GM19397 (cell line): ENCODE results near the gene CUL1.
A peak's percentile ranks its signal among the peaks of the same experiment; 100 is the strongest.

ENCODE experiments used
- ATAC-seq: cut with Tn5 transposase; IDR thresholded peaks from one replicate; pipeline ENCODE4 v1.9.1; 2021; ENCODE audit warnings: mild to moderate bottlenecking, moderate library complexity; ENCODE audit not compliant: unreplicated experiment

The CUL1 gene

DNA sequence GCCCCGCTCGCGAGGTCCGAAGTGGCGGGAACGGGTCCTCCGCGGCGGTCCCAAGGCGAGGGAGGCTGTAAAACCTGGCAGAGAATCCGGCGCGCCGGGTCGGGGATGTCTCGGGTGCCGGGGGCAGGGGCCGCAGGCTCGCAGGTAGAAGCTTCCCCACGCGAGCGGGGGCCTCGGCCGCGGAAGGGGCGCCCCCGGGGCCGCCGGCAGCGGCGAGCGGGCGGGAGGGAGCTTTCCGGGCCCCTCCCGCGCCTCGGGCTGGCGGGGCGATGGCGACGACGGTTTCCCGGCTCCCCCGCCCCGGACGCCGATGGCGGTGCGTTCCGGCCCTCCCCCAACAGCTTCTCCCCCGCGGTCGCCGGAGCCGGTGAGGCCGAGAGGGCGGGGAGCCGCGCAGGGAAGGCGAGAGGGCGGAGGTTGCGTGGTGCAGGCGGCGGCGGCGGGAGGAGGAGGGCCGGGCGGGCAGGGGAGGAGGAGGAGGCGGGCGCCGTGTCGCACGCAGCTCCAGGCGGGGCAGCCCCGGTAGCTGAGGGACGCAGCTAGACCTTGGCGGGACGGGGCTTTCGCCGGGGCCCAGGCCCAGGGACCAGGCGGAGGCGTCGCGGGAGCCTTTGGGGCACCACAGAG is at the start of gene CUL1:
CUL1 (plus strand) TSS at position 507 of the 627 bp plus-strand sequence. CDS start 31,220 bp downstream, outside the sequence.
- ATAC-seq: peak; percentile 71

DNA sequence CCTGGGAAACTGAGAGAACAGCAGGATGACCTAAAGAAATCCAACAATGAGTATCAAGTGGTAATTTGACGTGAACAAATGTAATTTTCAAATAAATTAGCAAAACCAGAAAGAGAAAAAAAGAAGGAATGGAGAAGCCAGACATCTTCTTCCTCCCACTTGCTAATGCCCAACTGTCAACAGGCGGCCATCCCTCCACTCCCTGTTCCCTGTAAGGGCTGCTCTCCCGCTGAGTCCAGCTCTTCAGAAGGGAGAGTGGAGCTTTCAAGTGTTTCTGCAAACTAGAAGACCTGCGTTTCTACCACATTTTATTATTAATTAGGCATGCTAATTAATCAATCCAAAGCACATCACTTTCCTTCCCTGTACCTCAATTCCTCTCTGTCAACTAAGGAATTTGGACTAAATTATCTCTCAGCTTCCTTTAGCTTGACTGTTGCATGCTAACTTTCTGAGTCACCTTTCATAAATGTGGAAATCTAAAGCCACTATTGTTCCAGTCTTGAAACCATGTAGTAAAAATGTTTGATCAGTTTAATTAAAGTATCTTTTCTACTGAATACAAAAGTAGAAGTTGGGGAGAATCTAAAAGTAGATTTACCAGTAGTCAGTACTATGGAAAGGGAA is 48.4 kb upstream of the CUL1 start:
- no peak for ATAC-seq

DNA sequence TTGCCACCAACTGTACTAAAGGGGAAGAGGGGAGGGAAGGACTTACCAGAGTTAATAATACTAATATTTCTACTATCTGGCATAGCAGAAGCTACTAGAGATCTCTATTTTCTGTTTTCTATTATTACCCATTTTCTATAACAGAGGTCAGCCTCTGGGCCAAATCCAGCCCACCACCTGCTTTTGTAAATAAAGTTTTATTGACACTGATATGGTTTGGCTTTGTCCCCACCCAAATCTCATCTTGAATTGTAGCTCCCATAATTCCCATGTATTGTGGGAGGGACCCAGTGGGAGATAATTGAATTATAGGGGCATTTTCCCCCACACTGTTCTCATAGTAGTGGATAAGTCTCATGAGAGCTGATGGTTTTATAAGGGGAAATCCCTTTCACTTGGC is 45.9 kb upstream of the CUL1 start:
- no peak for ATAC-seq

DNA sequence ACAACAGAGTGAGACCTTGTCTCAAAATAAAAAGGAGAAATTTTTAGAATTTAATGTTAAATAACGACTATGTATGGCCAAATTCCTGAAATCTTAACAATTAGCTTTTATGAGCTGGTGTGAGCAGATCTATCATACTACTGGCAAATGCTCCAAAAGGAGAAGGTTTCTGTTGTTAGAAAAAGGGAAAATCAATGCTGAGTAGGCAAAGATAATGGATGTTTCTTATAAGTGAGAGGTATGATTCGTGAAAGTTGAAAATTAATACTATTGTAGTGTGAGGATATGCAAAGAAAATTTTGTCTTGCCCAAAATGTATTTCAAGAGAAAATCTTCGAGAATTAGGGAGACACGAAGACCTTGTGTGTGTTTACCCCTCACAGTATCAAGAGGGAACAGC is 40.8 kb upstream of the CUL1 start:
- no peak for ATAC-seq

DNA sequence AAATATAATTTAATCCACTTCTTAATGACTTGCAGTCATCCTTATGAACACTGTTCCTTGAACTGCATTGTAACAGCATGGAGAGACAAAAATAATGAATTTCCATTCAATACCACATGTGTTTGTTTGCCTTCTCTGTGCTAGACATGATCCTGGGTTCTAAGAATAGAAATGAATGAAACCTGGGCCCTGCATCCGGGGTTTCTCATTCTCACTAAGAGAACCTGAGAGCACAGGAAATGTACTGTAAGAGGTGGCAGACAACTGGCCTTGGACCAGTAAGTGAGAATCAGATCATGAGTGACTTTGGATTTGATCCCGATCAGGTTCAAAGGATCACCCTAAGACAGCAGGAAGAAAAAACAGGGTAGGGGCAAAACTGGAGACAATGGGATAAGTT is 37.2 kb upstream of the CUL1 start:
- ATAC-seq: no peak

DNA sequence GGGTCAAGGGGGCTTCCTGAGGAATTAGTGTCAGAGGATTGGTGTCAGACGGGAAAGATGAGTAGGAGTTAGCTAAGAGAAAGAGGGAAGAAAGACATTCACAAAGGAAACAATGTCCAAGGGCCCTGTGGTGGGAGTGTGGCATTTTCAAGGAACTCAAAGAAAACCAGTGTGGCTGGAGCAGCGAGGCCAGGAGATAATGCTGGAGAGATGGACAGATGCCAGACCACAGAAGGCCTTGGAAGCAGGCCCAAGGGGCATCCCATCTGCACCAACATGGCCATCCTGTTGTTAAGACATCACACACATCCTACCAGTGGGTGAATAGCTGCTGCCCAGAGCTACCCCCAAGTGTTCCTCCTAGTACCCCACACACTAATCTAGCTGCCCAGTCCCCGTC is 36.1 kb upstream of the CUL1 start:
- no peak for ATAC-seq

DNA sequence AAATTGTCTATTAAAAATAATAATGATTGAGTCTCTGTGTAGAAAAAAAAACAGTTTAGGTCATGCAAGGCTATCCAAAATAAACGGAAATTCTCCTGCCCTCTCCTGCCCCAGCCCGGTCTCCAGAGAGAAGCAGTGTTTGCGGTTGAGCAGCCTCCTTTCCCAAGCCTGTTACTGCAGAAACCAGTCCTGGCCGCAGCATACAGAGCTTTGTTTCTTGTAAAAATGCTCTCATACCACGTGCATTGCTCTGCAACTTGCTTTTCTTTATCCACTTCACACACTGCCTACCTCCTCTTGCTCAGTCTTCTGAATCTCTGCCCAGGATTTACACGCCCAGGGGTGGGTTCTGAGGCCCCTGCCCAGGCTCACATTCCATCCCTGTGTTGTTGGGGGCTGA is 34.4 kb upstream of the CUL1 start:
- ATAC-seq: no peak

DNA sequence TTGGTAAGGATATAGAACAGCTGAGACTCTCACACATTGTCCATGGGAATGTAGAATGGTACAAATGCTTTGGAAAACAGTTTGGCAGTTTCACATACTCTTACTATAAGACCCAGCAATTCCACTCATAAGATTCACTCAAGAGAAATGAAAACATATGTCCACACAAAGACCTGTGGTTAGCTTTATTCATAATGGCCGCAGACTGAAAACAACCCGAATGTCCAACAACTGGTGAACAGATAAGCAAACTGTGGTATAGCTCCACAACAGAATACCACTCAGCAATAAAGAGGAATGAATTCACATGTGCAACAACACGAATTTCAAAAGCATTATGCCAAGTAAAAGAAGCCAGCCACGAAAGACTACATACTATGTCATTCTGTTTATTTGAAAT is 33.5 kb upstream of the CUL1 start:
- no peak for ATAC-seq

DNA sequence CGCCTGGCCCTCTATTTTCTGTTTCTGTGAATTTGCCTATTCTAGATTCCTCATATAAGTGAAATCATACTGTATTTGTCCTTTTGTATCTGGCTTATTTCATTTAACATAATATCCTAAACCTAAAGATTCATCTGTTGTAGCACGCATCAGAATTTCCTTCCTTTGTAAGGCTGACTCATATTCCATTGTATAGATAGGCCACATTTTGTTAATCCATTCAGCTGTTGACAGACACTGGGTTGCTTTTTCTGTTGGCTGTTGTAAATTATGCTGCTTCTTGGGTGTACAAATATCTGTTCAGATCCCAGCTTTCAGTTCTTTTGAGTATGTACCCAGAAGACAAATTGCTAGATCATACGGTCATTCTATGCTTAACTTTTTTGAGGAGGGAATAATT is 28.8 kb upstream of the CUL1 start:
- ATAC-seq: no peak

DNA sequence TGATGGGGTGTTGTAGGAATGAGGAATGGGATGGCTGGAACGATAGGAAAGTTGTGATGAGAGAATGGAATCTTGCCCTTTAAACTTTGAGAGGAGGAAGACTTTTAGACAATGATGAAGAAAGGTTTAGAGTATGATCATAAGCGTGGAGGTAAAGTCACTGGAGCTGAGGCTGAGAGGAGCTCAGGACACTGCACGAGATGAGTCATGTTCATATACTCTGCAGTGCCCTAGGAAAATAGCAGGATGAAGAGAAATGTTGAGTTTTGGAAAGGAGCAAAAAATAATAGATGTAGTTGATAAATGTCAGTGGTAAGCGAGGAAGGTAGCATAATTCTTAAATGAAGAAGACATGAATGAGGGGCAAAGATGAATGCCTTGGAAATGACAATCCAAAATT is 28.3 kb upstream of the CUL1 start:
- ATAC-seq: no peak

DNA sequence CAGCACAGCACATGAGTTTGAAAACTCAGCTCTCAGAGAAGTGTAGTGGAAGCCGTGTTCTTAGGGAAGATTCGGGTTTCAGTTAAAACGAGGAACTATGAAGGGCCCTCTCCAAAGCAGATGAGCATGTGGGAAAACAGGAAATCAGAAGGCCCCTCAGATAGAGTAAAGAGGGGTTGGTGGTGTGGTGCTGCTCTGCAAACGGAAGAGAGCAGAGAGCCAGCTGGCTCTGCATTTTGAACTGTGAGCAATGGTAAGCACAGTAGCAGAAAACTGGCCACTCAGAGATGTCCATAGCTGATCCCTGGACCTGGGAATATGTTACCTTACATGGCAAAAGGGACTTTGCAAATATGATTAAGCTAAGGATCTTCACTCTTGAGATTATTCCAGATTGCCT is 27.9 kb upstream of the CUL1 start:
- no peak for ATAC-seq

DNA sequence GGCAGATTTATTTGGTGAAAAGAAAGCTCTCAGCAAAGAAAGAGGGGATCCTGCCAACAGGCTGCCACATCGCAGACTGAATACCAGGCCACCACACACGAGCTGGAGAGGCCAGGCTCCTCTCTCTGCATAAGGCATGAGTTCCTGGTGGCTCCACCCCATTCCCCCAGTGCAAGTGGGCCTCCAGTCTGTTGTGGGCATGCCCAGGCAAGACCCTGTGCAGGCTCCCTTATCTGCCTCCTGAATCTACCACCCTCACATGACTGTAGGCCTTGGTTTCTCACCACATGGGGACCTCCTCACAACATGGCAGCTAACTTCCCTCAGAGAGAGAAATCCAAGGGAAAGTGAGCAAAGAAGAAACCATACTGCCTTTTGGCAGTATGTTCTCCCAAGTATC is 26.7 kb upstream of the CUL1 start:
- no peak for ATAC-seq

DNA sequence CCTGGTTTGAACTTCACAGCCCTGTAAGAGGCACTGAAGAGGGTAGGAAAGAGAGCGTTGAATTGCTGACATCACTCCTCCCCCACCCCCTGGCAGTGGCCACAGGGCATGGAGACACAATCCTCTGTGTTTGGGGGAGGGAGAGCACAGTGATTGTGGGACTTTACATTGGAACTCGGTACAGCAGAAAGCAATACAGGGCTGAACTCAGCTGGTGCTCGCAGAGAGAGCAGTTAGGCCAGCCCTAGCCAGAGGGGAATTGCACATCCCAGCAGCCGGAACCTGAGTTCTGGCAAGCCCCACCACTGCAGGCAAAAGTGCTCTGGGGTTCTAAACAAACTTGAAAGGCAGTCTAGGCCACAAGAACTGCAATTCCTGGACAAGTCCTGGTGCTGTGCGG is 24.0 kb upstream of the CUL1 start:
- ATAC-seq: no peak

DNA sequence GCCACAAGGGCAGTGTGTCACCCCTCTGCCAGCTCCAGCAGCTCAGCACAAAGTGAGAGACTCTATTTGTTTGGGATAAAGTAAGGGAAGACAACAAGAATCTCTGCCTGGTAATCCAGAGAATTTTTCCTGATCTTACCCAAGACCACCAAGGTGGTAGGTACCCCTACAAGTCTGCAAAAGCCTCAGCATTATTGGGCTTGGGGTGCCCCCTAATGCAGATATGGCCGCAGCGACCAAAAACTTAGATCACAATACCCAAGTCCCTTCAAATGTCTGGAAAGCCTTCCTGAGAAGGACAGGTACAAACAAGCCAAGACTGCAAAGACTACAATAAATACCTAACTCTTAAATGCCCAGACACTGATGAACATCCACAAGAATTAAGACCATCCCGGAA is 22.4 kb upstream of the CUL1 start:
- ATAC-seq: no peak

DNA sequence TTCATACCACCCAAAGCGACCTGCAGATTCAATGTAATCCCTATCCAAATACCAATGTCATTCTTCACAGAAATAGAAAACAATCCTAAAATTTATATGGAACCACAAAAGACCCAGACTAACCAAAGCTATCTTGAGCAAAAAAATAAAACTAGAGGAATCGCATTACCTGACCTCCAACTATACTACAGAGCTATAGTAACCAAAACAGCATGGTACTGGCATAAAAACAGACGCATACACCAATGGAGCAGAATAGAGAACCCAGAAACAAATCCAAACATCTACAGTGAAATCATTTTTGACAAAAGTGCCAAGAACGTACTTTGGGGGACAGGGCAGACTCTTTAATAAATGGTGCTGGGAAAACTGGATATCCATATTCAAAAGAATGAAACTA is 16.9 kb upstream of the CUL1 start:
- no peak for ATAC-seq

DNA sequence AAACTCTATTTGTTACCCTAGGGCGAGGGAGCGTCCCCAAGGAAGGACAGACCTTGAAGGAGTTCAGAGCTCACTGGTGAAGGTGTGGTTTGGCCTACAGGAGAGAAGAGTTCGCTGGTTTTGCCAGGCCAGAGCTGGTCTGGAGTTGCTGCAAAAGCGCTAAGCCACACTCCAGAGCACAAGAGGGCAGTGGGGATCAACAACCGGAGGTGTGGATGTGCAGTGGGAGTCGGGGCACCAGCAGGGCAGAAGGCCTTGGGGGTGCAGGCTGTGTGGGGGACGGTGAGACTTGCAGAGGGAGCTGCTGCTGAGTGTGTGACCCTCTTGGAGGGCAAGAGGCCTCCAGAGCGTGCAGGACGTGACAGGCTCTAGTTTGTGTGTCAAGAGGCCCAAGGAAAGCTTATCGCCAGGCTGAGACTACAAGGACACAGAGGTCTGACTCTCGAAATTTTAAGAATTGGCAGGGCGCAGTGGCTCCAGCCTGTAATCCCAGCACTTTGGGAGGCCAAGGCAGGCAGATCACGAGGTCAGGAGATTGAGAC is 14.3 kb upstream of the CUL1 start:
- no peak for ATAC-seq

DNA sequence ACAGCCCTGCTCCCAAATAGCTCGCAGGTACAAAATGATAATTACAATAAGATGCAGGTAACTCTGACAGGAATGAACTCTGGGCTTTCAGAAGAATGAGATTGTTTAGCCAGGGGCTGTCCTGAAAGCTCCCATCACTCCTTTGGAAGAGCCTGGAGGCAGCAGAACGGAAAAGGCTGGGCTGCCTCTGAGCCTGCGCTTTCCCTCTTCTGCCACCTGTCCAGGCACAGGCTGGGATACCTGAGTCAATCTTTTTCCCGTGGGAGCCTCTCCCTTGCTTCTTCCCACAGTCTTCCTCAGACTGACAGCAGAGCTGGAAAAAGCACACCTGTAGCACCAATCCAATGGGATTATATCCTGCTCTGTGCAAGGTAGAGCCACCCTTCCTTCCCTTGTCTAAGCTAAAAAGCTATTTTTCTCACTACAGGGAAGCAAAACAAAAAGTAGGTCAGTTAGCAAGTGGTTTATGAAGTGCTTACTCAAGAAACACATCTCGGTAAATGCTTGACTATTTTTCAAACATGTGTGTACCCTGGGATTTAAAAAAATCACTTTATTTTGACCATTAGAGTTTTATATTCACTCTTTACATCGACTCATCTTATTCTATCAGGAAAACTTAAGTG is 12.3 kb upstream of the CUL1 start:
- ATAC-seq: no peak

DNA sequence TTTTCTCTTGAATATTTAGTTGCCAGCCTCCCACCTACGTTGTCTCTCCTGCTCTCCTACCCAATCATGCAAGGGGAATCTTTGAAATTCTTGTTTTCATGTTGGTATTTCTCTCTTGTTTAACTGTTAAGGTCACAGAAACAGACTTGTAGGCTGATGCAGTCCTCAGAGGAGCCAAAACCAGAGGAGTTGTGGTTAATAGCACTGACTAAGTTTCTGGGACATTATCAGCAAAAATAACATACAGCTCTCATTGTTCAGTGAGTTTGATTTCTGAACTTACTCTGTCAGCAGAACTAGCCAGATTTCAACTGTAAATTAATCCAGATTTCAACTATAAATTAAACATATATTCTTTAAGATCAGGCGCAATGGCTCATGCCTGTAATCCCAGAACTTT is 11.1 kb upstream of the CUL1 start:
- ATAC-seq: no peak

DNA sequence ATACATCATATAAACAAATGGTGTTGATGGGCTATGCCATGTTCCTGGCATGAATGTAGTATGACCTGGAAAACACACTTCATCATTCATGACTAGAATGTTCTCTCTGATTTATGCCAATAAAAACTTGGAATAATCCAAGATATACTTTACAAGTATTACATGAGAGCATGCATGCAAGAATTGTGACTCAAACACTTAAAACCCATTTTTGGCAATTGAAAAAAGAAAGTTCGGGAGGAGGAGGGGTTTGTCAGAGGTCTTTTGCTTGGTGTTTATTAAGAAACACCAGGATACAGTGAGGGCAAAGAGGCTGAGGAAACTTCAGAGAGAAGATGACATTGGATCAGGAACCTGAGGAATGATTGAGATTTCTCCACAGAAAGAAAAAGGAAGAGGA is 10.2 kb upstream of the CUL1 start:
- ATAC-seq: no peak

DNA sequence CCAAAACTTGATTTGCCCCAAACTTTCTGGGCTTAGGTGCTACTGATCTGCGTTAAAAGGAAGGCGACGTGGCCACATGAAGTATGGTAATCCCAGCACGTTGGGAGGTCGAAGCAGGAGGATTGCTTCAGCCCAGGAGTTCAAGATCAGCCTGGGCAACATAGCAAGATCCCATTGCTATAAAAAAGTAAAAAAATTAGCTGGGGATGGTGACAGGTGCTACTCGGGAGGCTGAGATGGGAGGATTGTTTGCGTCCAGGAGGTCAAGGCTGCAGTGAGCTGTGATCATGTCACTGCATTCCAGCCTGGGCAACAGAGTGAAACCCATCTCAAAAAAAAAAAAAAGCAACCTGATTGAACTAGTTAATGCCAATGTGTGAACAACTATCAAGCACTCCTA is 5.1 kb upstream of the CUL1 start:
- no peak for ATAC-seq

DNA sequence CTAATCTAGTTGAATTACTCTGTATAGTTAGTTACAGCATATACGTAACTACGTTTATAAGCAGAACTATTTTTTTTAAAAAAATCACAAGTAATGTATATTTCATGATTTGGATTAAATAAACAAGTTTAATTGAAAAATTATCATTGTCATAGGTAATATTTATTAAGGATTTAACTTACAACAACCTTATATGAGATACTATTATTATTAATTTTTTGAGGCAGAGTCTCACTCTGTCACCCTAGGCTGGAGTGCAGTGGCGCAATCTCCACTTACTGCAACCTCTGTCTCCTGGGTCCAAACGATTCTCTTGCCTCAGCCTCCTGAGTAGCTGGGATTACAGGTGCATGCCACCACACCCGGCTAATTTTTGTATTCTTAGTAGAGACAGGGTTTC is 4.1 kb upstream of the CUL1 start:
- no peak for ATAC-seq

DNA sequence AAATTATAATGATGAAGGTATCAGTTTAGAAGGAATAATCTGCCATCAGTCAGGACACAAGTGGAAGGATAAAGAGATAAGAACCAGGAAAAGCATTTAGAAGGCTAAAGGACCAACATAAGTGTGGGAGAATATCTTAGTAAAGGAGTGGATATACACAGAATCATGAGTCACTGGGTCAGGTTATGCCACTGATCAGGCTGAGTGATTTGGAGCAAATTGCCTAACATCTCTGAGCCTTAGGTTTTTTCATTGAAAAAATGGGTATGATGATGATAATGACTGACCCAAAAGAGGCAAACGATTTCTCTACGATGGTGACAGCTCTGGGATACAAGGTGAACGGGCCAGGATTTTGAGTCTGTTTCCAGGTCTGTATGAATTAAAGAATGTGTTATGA is 2.8 kb upstream of the CUL1 start:
- ATAC-seq: no peak
